Muscle of arm (tissue), 12 donors: ENCODE measurements around the gene DOCK11. TPM values are rescaled to one million over a fixed set of nuclear protein-coding genes. Genes with fewer than 3 reads are reported as not detected.

Experiments used
- DNase-seq: peaks from one replicate; pipeline ENCODE4 v3.0.0-alpha.2; 2013
- polyA plus RNA-seq, 12 donors: library from polyadenylated mRNA; unstranded; fragments of 120-200 nt; gene quantifications; one replicate each; pipeline ENCODE4 v1.2.1, GENCODE V29; 2013; ENCODE audit not compliant: insufficient read length in 12 of 12

Gene DOCK11
- polyA plus RNA-seq, 12 donors = 7.9 to 34.1 (median 21.4) TPM; not detected in 1

- no peak for DNase-seq
These were observed 239.3 kb downstream of the DOCK11 start for GRCh38 chrX:118734909-118735308.

Other genes with a start within 250 kb of the DOCK11 start
- 10 to 100 TPM in 11 of 12 donors, not detected in 1; 34.8 to 96.2 (median 68.4) TPM for gene WDR44, start 149.7 kb upstream of the DOCK11 start, polyA plus RNA-seq
- 10 to 100 TPM in 11 of 12 donors, not detected in 1; 25.9 to 39.0 (median 32.9) TPM for gene IL13RA1, start 231.8 kb downstream of the DOCK11 start, polyA plus RNA-seq